ENCODE data around the gene SPTLC2. TPM values are rescaled to one million over a fixed set of nuclear protein-coding genes. Genes with fewer than 3 reads are reported as not detected.

Gene SPTLC2
- total RNA-seq, 4 donors from 2014 or later = 21.6 to 35.5 (median 29.8) TPM

GRCh38 chr14:77470224-77470870 lies 146.1 kb downstream of the SPTLC2 start:
- Histone ChIP-seq H3K9me3 (no peaks in the 10 kb centered on the region), H3K36me3 (peaks cover 0 to 44% (median 0%) of the 10 kb centered on the region in 3 donors), H3K27me3 (no peaks in the 10 kb centered on the region), H3K27ac (no peak overlapping the region), H3K4me1 (no peaks in the 10 kb centered on the region), H3K4me3 (no peak overlapping the region)
- no peak for TF ChIP-seq POLR2A (IDR thresholded peaks at IDR 0.05)
- no peak for TF ChIP-seq CTCF (IDR thresholded peaks at IDR 0.05)
- DNase-seq = no peak

- H3K36me3 ChIP-seq = peaks cover 0 to 52% (median 0%) of the 10 kb centered on the region in 3 donors
- DNase-seq = no peak
- no peaks in the 10 kb centered on the region for H3K9me3 ChIP-seq
- no peaks in the 10 kb centered on the region for H3K27me3 ChIP-seq
- no peak overlapping the region for H3K27ac ChIP-seq
- H3K4me1 ChIP-seq = no peaks in the 10 kb centered on the region
- H3K4me3 ChIP-seq = no peak overlapping the region
- no peak for TF ChIP-seq POLR2A (IDR thresholded peaks at IDR 0.05)
- no peak for TF ChIP-seq CTCF (IDR thresholded peaks at IDR 0.05)
Measured at GRCh38 chr14:77469539-77469938, 146.9 kb downstream of the SPTLC2 start.

- TF ChIP-seq POLR2A (IDR thresholded peaks at IDR 0.05) = no peak
- no peak for TF ChIP-seq CTCF (IDR thresholded peaks at IDR 0.05)
- no peaks in the 10 kb centered on the region for H3K9me3 ChIP-seq
- H3K4me1 ChIP-seq = no peaks in the 10 kb centered on the region
- H3K27me3 ChIP-seq = no peaks in the 10 kb centered on the region
- no peak overlapping the region for H3K4me3 ChIP-seq
- DNase-seq = no peak
- peaks cover 0 to 57% (median 0%) of the 10 kb centered on the region in 3 donors for H3K36me3 ChIP-seq
- H3K27ac ChIP-seq = no peak overlapping the region
Measured at GRCh38 chr14:77469067-77469505, 147.4 kb downstream of the SPTLC2 start.

GRCh38 chr14:77467801-77468200 lies 148.6 kb downstream of the SPTLC2 start:
- peaks cover 0 to 70% (median 0%) of the 10 kb centered on the region in 3 donors for H3K36me3 ChIP-seq
- TF ChIP-seq POLR2A (IDR thresholded peaks at IDR 0.05) = no peak
- TF ChIP-seq CTCF (IDR thresholded peaks at IDR 0.05) = no peak
- H3K27ac ChIP-seq = no peak overlapping the region
- no peak for DNase-seq
- H3K27me3 ChIP-seq = no peaks in the 10 kb centered on the region
- H3K9me3 ChIP-seq = no peaks in the 10 kb centered on the region
- no peaks in the 10 kb centered on the region for H3K4me1 ChIP-seq
- no peak overlapping the region for H3K4me3 ChIP-seq

- TF ChIP-seq CTCF (IDR thresholded peaks at IDR 0.05) (peak in 5 of 6 experiments; percentile 46 to 58 (median 54)), POLR2A (IDR thresholded peaks at IDR 0.05) (no peak)
- Histone ChIP-seq H3K27ac (no peak overlapping the region), H3K27me3 (no peaks in the 10 kb centered on the region)
Measured at GRCh38 chr14:77459072-77459723, 157.2 kb downstream of the SPTLC2 start.

More at GRCh38 chr14:77459072-77459723, 157.2 kb downstream of the SPTLC2 start:
- Histone ChIP-seq H3K9me3 (no peaks in the 10 kb centered on the region), H3K4me1 (peaks cover 0 to 14% (median 8%) of the 10 kb centered on the region in 4 donors), H3K36me3 (peaks cover 0 to 46% (median 0%) of the 10 kb centered on the region in 3 donors), H3K4me3 (peak overlapping the region; percentile 74 to 98 (median 86))
- DNase-seq = peak in 2 of 3 donors; percentile 78 to 82
